Activated naive CD4-positive, alpha-beta T cell treated with anti-CD3 and anti-CD28 coated beads, Interleukin-2, amount 50 U/mL, for 16 hours (primary cell): ENCODE measurements around the gene RMDN3.
A peak's percentile ranks its signal among the peaks of the same experiment; 100 is the strongest.

Experiments used
- DNase-seq: peaks from one replicate; pipeline ENCODE4 v3.0.0-alpha.2; 2020

Gene RMDN3

DNA sequence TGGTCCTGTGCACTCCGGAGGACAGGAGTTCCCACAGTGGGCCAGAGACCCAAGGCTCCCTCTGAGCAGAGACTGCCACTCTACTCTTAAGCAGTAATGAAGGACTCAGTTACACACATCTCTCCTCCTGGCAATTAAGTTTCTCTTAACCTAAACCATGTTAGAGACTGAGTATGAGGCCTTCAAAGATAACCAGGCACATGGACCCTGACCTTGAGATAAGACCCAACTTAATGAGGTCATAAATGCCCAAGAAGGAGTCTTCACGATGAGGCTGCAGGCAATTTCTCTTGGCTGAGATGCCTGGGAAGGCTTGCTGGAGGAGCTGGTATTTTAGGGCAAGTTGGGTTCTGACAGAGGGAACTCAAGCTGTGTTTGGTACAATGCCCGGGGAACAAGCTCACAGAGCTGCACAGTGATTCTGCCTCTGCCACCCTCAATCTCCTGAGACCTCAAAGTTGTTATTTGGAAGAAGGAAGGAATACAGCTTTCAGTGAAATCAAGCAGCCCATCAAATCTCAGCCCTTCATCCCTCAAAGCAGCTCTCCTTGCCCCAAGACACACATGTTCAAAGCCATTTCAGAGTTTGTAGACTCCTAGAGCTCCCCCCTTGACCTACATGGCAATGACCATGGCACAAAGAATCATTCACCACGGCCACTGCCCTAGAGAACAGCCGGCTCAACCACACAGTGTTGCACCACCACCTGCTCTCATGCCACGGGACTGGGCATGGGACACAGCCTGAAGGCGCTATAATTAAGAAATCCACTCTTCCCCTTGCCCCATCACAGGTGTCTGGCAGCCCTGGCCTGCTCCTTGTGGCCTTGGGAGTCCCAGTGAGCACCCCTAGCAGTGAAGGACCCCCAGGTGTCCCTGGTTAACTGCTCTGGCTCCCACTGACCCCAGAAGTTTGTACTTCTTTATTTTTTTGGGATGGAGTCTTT, 7.1 kb downstream of the RMDN3 start:
- DNase-seq: no peak

DNA sequence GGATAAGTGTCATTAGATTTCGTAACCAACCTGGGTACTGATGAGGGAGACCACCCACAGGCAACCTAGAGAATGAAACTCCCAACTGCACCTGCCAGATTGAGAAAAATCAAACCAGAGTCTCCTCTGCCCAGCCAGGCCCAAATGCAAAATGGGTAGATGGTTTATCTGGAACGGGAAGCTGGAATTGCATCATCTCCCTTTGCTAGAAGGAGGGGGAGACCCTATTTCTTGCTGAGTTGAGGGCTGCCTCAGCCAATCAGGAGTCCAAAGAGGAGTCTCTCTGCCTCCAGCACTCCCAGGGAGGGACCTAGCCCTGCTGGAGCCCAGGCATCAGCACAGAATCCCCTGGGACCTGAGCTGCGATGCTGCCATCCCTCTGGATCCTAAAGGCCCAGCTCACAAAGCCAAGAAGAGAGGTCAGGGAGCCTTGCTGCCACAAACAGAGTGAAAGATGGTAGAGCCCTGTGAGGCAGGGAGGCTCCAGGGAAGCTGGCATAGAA, 8.1 kb downstream of the RMDN3 start:
- DNase-seq: no peak

DNA sequence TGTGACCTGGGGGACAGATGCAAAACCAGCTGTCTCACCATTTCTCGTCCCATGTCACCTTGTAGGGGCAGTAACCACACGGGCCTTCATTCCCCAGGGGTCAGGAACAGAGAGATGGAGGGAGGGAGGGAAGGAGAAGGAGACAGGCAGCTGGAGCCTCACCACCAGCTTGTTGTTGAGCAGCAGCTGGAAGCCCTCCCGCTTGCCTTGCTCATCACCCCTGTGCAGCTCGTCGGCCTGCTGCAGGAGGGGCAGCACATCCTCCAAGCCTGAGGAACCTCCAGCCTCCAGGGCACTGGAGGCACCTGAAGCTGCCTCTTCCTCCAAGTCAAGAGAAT, 10.3 kb downstream of the RMDN3 start:
- no peak for DNase-seq

DNA sequence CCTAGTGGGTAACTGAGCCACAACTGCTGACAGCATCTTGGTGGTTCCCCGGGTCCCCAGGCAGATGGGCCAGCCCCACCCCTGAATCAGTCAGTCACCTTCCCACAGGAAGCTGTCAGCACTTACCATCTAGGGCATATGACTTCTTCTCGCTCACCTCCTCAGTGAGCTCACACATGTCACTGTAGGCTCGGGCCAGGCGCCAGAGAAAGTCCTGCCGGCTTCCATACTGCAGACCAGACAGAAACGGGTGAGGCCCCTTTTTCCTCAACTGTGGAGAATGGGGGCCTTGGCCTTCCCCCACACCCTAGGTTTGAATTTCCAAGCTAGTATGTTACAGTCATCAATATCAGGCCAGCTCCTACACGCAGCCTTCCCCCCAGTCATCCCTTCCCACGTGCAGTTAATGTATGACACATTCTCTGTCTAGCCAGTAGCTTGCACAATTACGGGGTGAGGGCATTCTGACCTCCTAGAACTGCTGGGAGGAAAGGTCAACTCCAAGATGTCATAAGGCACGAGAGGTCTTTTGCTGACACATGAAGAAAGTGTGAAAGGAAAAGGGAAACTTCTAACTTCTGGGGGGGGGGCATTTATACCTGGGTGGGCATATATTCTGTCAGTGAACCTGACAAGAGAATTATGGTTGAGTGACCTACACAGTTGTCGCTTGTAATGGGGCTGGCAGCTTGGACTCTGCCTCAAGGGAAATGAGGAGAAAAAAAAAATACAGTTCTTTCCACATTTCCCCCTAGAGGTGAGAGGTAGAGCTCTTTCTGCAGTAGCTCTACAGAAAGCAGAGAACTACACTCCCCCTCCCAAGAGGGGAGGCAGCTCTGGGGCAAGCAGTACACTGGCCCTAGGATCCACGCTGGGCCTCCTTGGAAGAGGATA, 10.9 kb downstream of the RMDN3 start:
- DNase-seq: no peak

DNA sequence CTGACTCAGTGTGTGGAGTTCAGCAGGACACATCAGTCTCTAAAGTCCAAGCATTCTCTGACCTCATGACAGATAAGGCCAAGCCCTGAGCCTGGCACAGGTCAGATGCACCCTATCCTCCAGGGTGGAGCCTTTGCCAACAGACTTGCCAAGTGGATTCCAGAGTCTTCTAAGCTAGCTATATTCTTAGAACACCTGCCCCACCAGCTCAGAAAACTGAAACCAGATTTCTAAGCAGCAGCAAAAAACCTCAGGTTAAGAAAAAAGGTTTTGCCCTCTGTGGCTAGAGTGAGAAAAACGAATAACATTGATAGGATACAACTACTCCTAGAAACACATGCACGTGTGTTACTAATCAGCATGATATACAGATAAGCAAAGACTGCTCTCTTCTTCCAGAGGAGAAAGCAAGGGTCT, 11.6 kb downstream of the RMDN3 start:
- DNase-seq: no peak

DNA sequence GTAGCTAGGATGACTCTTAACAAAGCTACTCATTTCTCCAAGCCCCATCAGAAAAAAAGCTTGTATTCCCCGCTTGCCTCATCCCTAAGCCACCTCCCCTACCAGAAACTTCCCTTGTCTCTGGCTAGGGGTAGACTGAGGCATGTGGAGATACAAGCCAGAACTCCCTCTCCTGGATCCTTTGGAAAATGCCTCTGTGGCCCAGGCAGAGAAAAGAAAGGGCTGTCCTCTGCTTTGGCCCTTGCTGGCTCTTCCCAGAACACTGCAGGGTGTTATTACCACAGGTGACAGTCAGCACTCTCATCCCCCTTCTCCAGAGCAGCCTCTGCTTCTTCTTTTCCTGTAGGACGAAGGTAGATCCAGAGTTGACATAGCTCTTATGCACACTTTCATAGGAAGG, 15.2 kb downstream of the RMDN3 start:
- no peak for DNase-seq

DNA sequence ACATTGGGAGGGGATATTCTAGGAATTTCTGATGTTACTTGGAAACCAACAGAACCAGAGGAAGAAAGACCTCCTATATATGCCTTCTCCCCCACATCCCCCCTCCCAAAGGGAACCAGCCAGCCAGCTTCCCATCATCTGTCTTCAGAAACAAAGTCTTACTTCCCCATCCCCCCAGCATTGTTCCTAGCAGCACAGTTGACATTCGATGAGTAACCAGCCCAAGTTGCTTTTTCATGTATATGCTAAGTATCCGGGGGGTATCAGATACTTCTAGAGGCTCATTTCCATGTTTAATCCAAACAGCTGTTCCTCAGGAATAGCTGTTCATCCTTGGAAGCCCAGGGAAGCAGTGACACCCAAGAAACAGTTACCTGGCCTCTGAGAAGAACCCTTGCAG, 16.0 kb downstream of the RMDN3 start:
- DNase-seq: no peak

DNA sequence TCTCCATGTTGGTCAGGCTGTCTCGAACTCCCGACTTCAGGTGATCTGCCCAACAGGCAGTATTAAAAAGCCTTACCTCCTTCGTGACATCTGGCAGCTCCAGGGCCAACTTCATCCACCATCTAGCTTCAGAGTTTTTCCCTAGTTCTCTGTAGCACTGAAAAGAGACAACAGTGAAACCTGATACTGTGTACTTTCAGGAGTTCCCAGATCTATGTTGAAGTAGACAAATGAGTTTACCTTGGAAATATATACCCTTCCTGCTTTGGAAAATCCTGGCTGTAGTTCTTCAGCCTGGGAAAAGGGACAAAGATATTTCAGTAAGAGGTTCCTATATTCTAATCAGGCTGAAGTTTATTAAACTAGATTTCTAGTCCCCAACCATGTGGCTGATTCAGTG, 18.0 kb downstream of the RMDN3 start:
- no peak for DNase-seq

DNA sequence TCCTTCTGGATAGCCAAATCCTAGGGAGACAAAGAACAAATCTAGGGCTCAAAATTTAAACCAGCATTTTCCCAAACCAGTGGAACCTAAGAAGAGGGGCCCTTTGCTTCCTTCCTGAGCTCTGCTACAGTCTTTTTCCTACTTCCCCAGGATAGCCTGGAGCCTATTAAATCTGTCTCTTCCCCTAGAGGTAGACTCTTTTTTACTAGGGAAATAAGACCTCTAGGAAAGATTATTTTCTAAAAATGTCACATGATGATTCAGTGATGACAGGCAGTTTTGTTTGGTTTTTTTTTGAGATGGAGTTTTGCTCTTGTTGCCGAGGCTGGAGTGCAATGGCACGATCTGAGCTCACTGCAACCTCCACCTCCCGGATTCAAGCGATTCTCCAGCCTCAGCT, 18.5 kb downstream of the RMDN3 start:
- DNase-seq: no peak

DNA sequence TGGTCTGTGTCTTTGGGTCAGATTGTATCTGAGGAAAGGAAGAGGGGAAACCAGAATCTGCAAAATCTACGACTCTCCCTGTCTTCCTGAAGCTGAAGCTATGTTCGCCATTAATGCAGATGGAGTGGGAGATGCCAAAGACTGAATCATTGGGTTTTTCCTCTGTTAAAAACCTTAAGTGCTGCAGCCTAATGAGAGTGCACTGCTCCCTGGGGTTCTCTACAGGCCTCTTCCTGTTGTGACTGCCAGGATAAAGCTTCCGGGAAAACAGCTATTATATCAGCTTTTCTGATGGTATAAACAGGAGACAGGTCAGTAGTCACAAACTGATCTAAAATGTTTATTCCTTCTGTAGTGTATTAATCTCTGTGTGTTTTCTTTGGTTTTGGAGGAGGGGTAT, 24.0 kb downstream of the RMDN3 start:
- DNase-seq: no peak

DNA sequence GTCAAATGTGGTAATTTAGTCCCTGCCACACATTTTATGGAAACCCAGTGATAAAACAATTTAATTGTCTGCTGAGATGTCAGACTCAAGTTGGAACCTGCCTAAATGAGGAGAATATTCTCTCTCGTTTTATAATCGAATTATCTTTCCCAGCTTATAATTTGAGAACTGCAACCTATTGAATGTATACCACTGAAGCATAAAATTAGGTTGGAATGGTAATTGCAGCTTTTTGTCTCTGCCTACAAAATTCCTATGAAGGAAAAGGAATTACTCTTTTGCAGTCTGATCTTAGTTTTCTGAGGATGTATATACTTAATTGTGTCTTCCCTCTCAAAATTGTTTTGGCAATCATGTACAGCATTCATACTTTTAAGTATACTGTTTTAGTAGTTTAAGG, 31.1 kb downstream of the RMDN3 start:
- no peak for DNase-seq

DNA sequence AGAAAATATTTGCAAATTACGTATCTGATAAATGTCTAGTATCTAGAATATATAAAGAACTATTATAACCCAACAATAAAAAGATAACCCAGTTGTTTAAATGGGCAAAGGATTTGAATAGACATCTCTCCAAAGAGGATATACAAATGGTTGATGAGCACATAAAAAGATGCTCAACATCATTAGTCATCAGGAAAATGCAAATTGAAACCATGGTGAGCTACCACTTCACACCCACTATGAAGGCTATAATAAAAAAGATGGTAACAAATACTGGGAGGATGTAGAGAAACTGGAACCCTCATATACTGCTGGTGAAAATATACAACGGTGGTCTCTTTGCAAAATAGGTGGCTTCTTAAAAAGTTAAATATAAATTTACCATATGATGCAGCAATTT, 32.1 kb downstream of the RMDN3 start:
- DNase-seq: no peak

DNA sequence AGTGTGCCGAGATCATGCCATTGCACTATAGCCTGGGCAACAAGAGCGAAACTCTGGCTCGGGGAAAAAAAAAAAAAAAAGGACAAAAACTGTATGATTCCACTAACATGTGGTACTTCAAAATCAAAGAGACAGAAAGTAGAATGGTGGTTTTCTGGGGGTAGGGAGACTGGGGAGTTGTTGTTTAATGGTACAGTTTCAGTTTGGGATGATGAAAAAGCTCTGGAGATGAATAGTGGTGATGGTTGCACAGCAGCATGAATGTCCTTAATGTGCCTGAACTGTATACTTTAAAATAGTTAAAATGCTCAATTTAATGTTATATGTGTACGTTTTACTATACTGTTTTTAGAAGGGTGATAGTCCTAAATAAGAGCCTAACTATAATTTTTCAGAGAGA, 32.7 kb downstream of the RMDN3 start:
- DNase-seq: no peak

DNA sequence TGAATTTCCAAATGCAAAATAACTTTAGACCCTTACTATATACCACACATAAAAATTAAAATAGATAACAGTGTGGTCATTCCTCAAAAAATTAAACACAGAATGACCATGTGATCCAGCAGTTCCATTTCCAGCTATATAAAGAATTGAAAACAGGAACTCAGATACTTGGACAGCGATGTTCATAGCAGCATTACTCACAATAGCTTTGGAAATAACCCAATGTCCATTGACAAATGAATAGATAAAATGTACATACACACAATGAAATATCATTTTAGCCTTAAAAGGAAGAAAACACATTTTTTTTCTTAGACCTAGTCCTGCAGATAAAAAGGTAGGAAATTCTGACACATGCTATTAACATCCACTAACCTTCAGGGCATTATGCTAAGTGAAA, 33.4 kb downstream of the RMDN3 start:
- no peak for DNase-seq

DNA sequence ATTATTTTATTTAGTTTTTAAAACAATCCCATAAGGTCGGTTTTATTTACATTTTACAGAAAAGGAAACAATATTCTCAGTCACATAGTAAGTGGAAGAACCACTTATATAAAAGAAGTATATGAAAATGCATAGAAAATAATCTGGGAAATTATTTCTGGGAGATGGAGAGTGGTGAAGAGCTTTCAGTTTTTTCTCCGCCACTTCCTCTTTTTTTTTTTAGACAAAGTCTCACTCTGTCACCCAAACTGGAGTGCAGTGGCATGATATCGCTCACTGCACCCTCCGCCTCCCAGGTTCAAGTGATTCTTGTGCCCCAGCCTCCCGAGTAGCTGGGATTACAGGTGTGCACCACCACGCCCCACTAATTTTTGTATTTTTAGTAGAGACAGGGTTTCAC, 38.9 kb downstream of the RMDN3 start:
- DNase-seq: no peak

DNA sequence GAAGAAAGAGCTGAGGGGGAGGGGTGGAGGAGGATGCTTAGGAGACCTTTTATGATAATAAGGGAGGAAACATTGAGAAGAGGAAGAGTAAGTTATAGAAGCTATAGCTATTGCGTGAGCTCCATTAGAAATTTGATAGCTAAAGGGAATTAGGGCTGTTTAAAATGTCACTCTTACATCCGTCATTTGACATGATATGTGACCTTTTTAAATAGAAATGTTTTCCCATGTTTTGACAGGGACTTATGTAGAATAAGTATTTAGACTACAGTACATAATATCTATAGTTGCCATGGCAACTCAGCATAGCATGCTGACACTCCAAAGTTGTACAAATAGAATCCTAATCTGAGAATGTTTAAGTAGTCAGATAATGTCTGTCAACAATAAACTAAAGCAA, 40.9 kb downstream of the RMDN3 start:
- DNase-seq: no peak

DNA sequence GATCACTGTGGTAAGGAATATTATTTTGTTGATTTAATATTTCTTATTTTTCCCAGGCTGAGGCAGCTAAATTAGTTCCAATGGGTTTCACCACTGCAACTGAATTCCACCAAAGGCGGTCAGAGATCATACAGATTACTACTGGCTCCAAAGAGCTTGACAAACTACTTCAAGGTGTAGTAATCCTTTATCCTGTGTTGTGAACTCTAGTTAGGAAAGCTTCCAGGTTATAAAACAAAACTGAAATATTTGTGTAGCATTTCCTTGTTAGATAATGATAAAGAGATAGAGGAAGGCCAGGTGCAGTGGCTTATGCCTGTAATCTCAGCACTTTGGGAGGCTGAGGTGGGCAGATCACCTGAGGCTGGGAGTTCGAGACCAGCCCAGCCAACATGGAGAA, 48.9 kb downstream of the RMDN3 start:
- no peak for DNase-seq

DNA sequence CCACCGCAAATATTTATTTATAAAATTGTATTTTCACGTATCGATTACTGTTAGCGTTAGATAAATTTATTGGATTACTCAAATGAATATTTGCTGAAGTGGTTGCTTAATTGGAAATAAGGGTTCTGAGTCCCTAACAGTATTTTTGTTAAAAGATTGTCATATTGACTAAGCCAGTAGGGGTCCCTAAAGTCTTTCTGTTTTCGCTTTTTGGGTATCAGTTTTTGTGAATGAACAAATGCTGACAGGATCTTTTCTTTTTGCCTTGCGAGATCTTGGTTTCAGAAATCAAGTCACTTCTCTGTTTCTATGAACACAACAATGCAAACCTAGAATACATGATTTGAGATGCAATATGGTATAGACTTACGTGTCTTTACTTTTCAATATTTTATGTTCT, 53.0 kb downstream of the RMDN3 start:
- no peak for DNase-seq

DNA sequence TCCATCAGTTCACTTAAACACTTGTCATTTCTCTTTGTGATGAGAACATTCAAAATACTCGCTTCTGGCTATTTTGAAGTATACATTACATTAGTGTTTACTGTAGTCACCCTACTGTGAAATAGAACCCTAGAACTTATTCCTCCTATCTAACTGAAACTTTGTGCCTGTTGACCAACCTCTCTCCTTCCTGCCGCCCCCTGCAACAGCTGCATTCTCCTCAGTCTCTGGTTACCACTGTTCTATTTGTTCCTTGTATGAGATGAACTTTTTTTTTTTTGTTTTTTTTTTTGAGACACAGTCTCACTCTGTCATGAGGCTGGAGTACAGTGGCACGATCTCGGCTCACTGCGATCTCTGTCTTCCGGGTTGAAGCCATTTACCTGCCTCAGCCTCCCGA, 57.1 kb downstream of the RMDN3 start:
- no peak for DNase-seq

DNA sequence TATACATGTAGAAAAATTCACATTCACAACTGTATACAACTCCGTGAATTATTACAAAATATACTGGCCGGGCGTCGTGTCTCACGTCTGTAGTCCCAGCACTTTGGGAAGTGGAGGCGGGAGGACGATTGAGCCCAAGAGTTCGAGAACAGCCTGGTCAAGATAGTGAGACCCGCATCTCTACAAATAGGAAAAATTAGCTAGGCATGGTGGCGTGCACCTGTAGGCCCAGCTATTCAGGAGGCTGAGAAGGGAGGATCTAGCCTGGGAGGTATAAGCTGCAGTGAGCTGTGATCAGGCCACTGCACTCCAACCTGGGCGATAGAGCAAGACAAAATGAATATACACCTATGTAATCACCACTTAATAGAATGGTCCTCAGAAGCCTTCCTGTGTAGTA, 58.8 kb downstream of the RMDN3 start:
- DNase-seq: no peak

DNA sequence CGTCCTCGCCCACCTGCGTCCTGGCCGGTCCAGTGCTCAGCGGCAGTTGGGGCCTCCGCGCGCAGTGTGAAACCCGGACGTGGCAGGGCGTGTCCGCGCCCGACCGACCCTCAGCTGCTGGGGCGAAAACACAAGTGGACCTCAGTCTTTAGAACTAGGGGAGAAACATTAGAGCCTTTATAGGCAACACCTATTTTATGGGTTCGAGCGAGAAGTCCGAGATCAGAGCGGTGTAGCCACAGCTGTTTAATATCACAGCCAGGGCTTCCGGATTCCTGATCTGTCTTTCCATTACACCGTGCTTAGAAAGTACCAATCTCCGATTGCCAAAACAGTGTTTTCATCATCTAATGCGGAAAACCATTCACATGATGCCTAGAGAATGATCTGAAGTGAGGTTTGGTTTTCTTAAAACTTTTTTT, 59.6 kb downstream of the RMDN3 start:
- DNase-seq: no peak

DNA sequence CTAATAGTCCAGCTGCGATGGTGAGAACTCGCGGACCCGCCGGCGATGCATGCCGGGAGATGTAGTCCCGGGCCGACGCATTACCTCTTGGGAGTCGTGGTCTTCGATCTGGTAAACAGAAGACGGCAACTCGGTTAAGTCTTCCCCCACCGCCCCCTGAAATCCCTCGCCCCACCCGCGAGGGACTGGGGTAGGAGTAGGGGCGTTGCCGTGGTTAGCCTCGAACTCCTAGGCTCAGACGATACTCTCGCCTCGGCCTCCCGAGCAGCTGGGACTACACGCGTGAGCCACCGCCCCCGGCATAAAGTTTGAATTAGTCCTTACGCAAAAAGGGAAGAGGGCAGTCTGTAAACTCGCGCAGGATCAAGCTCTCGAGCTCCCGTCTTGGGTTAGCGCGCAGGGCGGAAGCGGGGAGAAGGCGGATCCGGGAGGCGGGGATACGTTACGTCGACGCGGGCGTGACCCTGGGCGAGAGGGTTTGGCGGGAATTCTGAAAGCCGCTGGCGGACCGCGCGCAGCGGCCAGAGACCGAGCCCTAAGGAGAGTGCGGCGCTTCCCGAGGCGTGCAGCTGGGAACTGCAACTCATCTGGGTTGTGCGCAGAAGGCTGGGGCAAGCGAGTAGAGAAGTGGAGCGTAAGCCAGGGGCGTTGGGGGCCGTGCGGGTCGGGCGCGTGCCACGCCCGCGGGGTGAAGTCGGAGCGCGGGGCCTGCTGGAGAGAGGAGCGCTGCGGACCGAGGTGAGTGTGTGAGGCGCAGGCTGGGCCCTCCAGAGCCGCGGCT, 60.2 kb downstream of the RMDN3 start, which contains the start of gene RAD51:
RAD51 (plus strand) TSS at position 487 of the 781 bp plus-strand sequence. CDS start 3,585 bp downstream, outside the sequence.
- DNase-seq: peak; percentile 93
